GM12865 (cell line): ENCODE measurements around the gene NDUFA8.

Experiments used
- DNase-seq: peaks from one replicate; pipeline ENCODE4 v3.0.0; 2010; ENCODE audit warnings: low read depth
- H3K4me3 ChIP-seq: 2 replicates; pipeline ENCODE4 v1.5.1; 2011; ENCODE audit warnings: mild to moderate bottlenecking, low read depth, low read length, control low read depth
- CTCF ChIP-seq: IDR thresholded peaks from 2 replicates; pipeline ENCODE4 v1.5.1; 2011; ENCODE audit warnings: low read length, control low read depth, low read depth, inconsistent platforms; ENCODE audit not compliant: insufficient read depth; ENCODE audit errors: missing control alignments

The NDUFA8 gene

GRCh38 chr9:122112238-122112637 is 47.3 kb downstream of the NDUFA8 start:
- no peak overlapping the region for H3K4me3 ChIP-seq
- DNase-seq: no peak
- no peak for TF ChIP-seq CTCF

- TF ChIP-seq CTCF: no peak
- no peak for DNase-seq
Measured at GRCh38 chr9:122111413-122112085, 48.0 kb downstream of the NDUFA8 start.

GRCh38 chr9:122110100-122110833 is 49.3 kb downstream of the NDUFA8 start:
- DNase-seq: no peak
- H3K4me3 ChIP-seq: no peak overlapping the region
- no peak for TF ChIP-seq CTCF

More at GRCh38 chr9:122111413-122112085, 48.0 kb downstream of the NDUFA8 start:
- H3K4me3 ChIP-seq: no peak overlapping the region

- TF ChIP-seq CTCF: no peak
- H3K4me3 ChIP-seq: no peak overlapping the region
- DNase-seq: no peak
Measured at GRCh38 chr9:122109035-122109813, 50.4 kb downstream of the NDUFA8 start.

GRCh38 chr9:122107291-122107805 is 52.2 kb downstream of the NDUFA8 start:
- no peak for TF ChIP-seq CTCF
- H3K4me3 ChIP-seq: no peak overlapping the region
- no peak for DNase-seq

GRCh38 chr9:122106576-122106975 is 53.0 kb downstream of the NDUFA8 start:
- TF ChIP-seq CTCF: no peak
- DNase-seq: no peak
- no peak overlapping the region for H3K4me3 ChIP-seq
